LNCaP clone FGC (cell line): ENCODE data around the gene ROBO1.

Source experiments
- DNase-seq: peaks from one replicate; pipeline ENCODE4 v3.0.0-alpha.2; 2011; ENCODE audit warnings: low read depth
- H3K4me3 ChIP-seq: 2 replicates; pipeline ENCODE4 v1.5.1; 2011; ENCODE audit warnings: mild to moderate bottlenecking, low read depth, low read length, control low read depth
- TF ChIP-seq, protein P1 (sequence below): IDR thresholded peaks from 2 replicates; pipeline ENCODE4 v1.5.1; 2012; ENCODE audit warnings: mild to moderate bottlenecking; ENCODE audit not compliant: control insufficient read depth, insufficient read depth; ENCODE audit errors: extremely low read depth

The ROBO1 gene

DNA sequence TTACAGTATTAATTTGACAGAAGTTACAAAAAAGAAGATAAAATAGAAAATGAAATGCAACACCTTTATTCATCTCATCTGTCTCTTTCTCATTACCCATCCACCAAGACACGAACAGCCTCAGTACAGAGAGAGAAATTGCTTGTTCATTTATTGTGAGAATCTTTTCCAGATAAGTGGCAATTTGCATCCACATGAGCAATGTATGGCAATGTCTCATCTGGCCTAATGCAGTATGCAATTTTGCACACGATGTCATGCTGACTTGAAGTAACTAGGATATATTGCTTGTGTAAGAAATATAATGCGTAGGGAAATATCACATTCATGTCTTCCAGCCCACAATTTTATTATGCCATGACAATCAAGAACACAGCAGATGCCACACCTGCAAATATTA lies 866.9 kb downstream of the ROBO1 start:
- DNase-seq: no peak
- H3K4me3 ChIP-seq: no peak overlapping the region
- TF ChIP-seq, protein P1, sequence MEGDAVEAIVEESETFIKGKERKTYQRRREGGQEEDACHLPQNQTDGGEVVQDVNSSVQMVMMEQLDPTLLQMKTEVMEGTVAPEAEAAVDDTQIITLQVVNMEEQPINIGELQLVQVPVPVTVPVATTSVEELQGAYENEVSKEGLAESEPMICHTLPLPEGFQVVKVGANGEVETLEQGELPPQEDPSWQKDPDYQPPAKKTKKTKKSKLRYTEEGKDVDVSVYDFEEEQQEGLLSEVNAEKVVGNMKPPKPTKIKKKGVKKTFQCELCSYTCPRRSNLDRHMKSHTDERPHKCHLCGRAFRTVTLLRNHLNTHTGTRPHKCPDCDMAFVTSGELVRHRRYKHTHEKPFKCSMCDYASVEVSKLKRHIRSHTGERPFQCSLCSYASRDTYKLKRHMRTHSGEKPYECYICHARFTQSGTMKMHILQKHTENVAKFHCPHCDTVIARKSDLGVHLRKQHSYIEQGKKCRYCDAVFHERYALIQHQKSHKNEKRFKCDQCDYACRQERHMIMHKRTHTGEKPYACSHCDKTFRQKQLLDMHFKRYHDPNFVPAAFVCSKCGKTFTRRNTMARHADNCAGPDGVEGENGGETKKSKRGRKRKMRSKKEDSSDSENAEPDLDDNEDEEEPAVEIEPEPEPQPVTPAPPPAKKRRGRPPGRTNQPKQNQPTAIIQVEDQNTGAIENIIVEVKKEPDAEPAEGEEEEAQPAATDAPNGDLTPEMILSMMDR: no peak

DNA sequence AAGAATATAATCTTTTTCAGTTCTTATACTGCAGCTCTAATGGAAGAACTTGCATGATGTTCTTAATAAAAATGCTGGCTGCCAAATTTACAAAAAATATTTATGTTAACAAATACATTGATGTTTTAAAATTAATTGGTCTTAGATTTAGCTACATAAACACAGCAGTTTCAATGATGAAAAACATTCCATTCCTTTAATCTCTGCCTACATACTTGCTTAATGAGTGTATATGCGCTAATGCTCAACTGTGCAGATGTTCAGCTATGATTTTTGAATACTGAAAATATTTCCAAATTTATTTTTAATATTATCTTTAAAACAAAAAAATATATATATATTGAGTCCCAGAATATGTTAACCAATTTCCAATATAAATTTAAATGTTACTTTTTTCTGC lies 867.4 kb downstream of the ROBO1 start:
- H3K4me3 ChIP-seq: no peak overlapping the region
- TF ChIP-seq, protein P1: no peak
- DNase-seq: no peak

DNA sequence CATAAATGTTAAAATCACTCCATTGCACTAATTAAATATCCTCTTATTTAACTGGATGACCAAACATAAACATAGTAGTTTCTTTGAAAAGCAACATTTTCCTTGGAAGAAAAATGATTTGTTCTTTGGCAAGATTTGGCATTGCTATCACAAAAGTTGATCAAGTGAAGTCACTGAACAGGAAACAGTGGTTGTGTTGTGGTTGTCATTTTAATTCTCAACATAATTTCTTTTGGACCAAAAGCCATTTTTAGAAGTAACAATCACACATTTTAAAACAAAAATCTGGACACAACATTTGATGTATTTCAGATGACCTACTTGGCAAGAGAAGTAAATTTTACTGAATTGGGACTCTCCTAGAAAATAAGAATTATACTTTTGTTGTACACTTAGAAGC lies 872.3 kb downstream of the ROBO1 start:
- TF ChIP-seq, protein P1: no peak
- no peak for DNase-seq

DNA sequence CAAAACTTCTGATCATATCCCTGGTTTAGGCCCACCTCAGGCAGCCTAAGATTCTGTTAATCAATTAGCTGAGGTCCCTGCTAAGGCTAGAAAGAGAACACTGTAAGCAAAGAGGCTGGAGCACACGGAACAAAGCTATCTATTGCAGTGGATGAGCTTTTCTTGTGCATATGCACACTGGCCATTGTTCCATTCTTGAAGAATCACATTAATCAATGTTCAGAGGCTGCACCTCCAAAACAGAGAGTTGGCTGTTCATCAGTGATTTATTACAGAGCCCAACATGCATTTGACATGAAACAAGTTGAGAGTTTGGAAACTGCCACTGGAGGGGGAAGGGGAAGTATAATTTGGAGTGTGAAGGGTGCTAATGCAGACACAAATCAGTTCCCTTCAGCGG lies 873.0 kb downstream of the ROBO1 start:
- TF ChIP-seq, protein P1: no peak
- H3K4me3 ChIP-seq: no peak overlapping the region
- no peak for DNase-seq

More for the DNA sequence above, 872.3 kb downstream of the ROBO1 start:
- no peak overlapping the region for H3K4me3 ChIP-seq

DNA sequence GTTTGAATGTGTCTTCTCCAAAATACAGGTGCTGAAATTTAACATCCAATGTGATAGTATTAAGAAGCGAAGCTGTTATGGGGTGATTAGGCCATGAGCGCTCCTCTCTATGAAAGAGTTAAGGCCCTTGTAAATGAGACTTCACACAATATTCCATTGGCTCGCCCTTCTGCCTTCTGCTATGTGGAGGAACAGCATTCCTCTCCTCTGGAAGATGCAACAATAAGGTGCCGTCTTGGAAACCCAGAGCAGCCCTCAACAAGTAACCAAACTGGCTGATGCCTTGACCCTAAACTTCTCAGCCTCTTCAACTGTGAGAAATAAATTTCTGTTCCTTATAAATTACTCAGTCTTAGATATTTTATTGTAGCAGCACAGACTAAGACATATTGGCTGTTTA lies 874.6 kb downstream of the ROBO1 start:
- no peak for DNase-seq
- H3K4me3 ChIP-seq: no peak overlapping the region
- TF ChIP-seq, protein P1: no peak

DNA sequence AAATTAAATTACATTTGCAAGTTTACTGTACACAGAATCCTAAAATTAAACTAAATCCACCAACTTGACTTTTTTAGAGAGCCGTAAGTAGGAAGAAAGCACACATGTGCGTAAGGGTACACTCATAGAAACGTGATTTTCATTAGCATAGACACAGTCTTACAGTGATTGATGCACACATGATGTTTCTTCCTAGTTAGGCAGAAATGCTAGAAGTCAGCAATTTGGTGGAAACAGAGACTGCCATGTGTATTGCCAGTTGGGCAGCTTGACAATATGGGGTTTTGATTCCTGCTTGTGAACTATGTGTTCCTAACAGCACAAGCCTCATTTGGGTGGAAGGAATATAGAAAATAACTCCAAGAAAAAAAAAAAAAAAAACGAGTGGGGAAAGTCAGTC lies 878.5 kb downstream of the ROBO1 start:
- TF ChIP-seq, protein P1: no peak
- H3K4me3 ChIP-seq: no peak overlapping the region
- no peak for DNase-seq

DNA sequence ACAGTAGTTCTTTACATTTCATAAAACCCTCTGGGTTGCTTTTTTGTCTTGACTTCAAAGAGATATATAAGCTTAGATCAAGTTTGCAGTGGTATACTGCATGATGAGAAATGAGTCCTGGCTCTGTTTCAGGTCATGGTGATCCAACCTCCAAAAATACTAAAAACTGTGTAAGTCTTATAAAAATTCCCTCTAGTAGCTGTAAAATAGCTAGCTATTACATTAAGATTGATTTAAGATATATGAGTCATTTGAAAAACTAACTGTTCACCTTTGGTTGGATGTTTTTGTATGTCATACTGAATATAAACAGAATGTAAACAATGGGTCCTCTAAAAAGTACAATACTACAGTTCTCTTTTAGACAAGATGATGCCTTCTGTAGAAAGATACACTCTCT lies 879.2 kb downstream of the ROBO1 start:
- no peak overlapping the region for H3K4me3 ChIP-seq
- TF ChIP-seq, protein P1: no peak
- no peak for DNase-seq
